Esophagus muscularis mucosa (tissue), 3 donors: ENCODE data around the gene GTF2H4.

Source experiments
- POLR2A ChIP-seq: fragments of 450-650 bp; IDR thresholded peaks from one replicate; pipeline ENCODE4 v1.6.1; 2017; ENCODE audit warnings: antibody characterized with exemption, moderate library complexity, mild to moderate bottlenecking, low read depth
- POLR2AphosphoS5 ChIP-seq, 2 donors: sonication (generic); formaldehyde crosslinking; IDR thresholded peaks; one replicate each; pipeline ENCODE4 v1.6.1; 2017; ENCODE audit warnings: antibody characterized with exemption in 2 of 2
- TF ChIP-seq, protein P1 (sequence below), 3 experiments: fragments of 200-600 bp in 2 of 3; fragments of 450-650 bp in 1 of 3; sonication (generic) in 2 of 3; IDR thresholded peaks; one replicate each; pipeline ENCODE4 v1.5.1; 2017 to 2019; ENCODE audit warnings: antibody characterized with exemption in 3 of 3, mild to moderate bottlenecking in 2 of 3, moderate library complexity in 1 of 3

DNA sequence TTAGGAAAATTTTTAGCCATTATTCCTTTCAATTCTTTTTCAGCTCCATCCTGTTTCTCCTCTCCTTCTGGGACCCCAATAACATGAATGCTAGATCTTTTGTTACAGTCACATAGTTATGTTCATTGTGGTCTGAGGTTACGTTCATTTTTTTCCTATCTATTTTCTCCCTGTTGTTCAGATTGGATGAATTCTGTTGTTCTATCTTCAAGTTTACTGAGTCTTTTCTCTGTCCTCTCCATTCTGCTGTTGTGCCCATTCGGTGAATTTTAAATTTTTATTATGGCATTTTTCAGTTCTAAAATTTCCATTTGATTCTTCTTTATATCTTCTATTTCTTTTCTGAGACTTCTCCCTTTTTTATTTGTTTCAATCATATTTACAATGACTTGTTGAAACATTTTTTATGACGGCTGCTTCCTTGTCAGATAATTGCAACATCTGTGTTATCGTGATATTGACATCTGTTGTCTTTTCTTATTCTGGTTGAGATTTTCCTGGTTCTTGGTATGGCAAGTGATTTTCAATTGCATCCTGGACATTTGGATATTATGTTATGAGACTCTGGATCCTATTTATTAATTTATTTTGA lies 36.3 kb upstream of the GTF2H4 start:
- TF ChIP-seq, protein P1, sequence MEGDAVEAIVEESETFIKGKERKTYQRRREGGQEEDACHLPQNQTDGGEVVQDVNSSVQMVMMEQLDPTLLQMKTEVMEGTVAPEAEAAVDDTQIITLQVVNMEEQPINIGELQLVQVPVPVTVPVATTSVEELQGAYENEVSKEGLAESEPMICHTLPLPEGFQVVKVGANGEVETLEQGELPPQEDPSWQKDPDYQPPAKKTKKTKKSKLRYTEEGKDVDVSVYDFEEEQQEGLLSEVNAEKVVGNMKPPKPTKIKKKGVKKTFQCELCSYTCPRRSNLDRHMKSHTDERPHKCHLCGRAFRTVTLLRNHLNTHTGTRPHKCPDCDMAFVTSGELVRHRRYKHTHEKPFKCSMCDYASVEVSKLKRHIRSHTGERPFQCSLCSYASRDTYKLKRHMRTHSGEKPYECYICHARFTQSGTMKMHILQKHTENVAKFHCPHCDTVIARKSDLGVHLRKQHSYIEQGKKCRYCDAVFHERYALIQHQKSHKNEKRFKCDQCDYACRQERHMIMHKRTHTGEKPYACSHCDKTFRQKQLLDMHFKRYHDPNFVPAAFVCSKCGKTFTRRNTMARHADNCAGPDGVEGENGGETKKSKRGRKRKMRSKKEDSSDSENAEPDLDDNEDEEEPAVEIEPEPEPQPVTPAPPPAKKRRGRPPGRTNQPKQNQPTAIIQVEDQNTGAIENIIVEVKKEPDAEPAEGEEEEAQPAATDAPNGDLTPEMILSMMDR (IDR thresholded peaks at IDR 0.05), result no peak
- TF ChIP-seq POLR2A, result no peak
- TF ChIP-seq POLR2AphosphoS5 (IDR thresholded peaks at IDR 0.05), result no peak
